Epithelial cell of esophagus (primary cell): ENCODE measurements around the gene ACOT13.
"Not testable (repeated sequence)": the region's sequence is repeated elsewhere in the genome, so short reads cannot be mapped to it uniquely, and the experiment has no call there.

Experiments
- DNase-seq: peaks from one replicate; pipeline ENCODE4 v3.0.0; 2010; ENCODE audit warnings: low read depth
- H3K4me3 ChIP-seq: 2 replicates; pipeline ENCODE4 v1.5.1; 2011; ENCODE audit warnings: mild to moderate bottlenecking, low read length, control low read depth
- TF ChIP-seq, protein P1 (sequence below): IDR thresholded peaks from 2 replicates; pipeline ENCODE4 v1.5.1; 2011; ENCODE audit warnings: low read depth, mild to moderate bottlenecking, low read length, control low read depth, inconsistent platforms; ENCODE audit not compliant: insufficient read depth; ENCODE audit errors: missing control alignments

ACOT13 gene

DNA sequence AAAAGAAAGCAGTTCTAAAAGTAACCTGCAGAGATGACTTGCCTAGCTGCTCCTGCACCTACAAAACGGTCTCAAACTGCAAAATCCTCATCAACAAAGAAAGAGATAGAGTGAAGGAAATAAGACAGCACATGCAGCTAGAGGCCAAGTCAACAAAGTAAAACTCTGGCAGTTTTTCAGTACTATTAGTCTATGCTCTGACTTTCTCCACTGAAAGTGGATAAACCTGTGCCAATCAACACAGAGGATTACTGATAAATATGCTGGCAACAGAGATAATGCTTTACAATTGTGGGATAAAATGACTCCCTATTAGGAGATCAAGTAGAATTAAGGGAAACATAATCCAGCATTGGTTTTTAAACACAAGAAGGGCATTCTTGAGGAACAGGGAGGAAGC, 34.3 kb upstream of the ACOT13 start:
- no peak overlapping the region for H3K4me3 ChIP-seq
- no peak for DNase-seq
- TF ChIP-seq, protein P1, sequence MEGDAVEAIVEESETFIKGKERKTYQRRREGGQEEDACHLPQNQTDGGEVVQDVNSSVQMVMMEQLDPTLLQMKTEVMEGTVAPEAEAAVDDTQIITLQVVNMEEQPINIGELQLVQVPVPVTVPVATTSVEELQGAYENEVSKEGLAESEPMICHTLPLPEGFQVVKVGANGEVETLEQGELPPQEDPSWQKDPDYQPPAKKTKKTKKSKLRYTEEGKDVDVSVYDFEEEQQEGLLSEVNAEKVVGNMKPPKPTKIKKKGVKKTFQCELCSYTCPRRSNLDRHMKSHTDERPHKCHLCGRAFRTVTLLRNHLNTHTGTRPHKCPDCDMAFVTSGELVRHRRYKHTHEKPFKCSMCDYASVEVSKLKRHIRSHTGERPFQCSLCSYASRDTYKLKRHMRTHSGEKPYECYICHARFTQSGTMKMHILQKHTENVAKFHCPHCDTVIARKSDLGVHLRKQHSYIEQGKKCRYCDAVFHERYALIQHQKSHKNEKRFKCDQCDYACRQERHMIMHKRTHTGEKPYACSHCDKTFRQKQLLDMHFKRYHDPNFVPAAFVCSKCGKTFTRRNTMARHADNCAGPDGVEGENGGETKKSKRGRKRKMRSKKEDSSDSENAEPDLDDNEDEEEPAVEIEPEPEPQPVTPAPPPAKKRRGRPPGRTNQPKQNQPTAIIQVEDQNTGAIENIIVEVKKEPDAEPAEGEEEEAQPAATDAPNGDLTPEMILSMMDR: no peak

DNA sequence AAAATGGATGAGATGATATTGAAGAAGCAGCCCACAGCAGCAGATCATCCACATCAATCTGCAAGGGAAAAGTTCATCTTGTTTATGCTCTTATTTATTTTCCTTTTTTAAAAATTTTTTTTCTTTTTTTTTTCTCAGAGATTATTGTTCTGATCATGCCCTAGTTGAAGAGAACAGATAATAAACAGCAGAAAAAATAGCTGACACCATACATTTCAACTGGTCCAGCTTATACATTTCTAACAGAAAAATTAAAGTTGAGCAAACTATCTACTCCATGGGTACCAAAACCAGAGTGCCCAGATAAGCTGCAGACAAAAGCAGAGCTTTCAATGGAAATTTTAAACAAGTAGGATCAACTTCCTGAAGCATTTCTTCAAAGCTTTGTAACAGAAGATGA, 30.2 kb upstream of the ACOT13 start:
- no peak for DNase-seq
- TF ChIP-seq, protein P1: no peak
- no peak overlapping the region for H3K4me3 ChIP-seq

DNA sequence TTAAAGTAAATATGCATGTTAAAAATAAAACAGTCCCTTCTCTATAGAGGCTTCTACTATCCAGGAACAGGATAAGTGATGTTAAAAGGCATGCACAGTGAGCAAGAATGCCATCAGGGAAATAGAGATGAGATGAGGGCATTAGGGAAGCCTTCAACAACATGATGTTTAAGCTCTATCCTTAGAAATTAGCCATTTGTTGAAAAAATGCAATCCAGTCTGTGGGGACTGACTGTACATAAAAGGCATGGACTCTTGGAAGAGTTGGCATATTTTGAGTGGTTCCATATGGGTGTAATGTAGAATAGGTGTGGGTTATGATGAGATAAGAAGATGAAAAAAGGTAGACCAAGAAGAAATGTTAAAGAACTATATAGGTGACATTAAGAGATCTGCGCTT, 26.7 kb upstream of the ACOT13 start:
- no peak overlapping the region for H3K4me3 ChIP-seq
- DNase-seq: no peak
- TF ChIP-seq, protein P1: no peak

DNA sequence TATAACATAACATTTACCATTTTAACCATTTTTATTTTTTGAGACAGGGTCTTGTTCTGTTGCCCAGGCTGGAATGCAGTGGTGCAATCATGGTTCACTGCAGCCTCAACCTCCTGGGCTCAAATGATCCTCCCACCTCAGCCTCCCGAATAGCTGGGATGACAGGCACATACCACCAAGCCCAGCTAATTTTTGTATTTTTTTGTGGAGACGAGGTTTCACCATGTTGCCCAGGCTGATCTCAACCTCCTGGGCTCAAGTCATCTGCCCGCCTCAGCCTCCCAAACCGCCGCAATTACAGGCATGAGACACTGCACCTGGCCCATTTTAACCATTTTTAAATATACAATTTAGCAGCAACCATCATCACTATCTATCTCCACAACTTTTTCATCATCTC, 26.2 kb upstream of the ACOT13 start:
- H3K4me3 ChIP-seq, DNase-seq: not testable (repeated sequence)

DNA sequence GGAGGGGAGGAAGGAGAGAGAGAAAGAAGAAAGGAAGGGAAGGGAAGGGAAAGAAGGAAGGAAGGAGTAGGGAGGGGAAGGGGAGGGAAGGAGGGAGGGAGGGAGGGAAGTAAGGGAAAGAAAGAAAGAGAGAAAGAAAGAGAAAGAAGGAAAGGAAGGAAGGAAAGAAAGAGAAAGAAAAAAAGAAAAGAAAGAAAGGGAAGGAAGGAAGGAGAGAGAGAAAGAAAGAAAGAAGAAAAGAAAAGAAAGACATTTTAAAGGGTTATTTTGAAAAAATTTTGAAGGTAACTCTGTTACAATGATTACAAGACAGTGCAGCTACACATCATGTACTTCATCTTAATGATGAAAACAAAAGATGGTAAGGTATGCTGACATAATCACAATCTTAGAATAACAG, 24.8 kb upstream of the ACOT13 start:
- TF ChIP-seq, protein P1: no peak
- no peak for DNase-seq
- no peak overlapping the region for H3K4me3 ChIP-seq

DNA sequence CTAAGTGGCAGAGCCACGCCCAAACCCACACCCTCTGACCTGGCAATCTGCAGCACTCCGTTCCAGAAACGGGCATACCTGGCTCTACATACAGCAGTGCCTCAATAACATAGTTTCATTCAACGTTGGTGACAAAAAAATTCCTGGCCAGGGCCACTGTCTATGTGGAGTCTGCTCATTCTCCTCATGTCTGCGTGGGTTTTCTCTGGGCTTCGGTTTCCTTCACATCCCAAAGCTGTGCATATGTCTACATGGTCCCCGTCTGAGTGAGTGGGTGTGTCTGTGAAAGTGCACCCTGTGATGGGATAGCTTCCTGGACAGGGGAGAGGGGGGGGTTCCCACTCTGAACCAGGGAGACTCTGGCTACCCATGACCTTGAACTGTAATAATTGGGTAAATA, 23.0 kb upstream of the ACOT13 start:
- DNase-seq: no peak
- H3K4me3 ChIP-seq: no peak overlapping the region
- TF ChIP-seq, protein P1: no peak

DNA sequence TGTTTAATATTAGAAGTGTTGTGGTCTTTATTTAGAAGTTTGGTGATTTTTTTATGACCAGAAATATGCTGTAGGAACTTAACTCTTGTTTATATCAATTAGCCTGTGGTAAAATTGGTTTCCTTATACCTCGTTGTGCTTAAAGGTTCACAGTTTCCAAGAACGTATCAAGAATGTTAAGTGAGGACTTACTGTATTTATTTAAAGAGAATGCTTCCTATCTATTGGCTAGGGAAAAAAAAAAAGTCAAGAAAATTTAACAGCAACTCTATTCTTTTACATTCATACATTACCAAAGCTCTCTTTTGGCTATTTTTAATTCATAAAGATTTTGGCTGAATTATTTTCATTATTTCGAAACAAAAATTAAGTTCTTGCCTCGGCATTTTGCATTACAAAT, 22.5 kb upstream of the ACOT13 start:
- TF ChIP-seq, protein P1: no peak
- no peak for DNase-seq
- no peak overlapping the region for H3K4me3 ChIP-seq

DNA sequence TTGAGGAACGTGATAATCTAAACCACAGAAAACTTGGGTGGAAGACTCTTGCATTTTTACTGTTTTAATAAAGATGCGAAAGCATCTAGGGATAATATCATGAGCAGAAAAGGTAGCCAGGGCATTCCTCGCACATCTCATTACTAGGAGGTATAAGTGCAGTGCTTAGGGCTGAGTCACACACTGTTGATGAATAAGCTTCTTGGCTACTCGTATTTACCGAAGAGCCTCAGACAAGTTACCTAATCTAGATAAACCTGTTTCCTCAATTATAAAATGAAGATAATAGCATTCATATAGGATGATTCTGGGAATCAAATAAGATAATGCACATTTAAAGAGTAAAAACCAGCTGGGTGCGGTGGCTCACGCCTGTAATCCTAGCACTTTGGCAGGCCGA, 20.1 kb upstream of the ACOT13 start:
- DNase-seq: peak; percentile 92
- TF ChIP-seq, protein P1: no peak
- H3K4me3 ChIP-seq: no peak overlapping the region
